NB4 (cell line): ENCODE data around the gene CIT.

Source experiments
- DNase-seq: peaks from one replicate; pipeline ENCODE4 v3.0.0; 2010; ENCODE audit warnings: low read depth
- H3K4me3 ChIP-seq: one replicate; pipeline ENCODE4 v1.5.1; 2011; ENCODE audit warnings: mild to moderate bottlenecking, low read depth, low read length, moderate library complexity
- CTCF ChIP-seq: IDR thresholded peaks from one replicate; pipeline ENCODE4 v1.5.1; 2012; ENCODE audit warnings: low read depth, low read length
- MAX ChIP-seq: IDR thresholded peaks from 2 replicates; pipeline ENCODE4 v1.6.1; 2011; ENCODE audit warnings: low read depth, low read length
- MYC ChIP-seq: IDR thresholded peaks from 2 replicates; pipeline ENCODE4 v1.6.1; 2011; ENCODE audit warnings: low read depth, low read length
- POLR2A ChIP-seq: IDR thresholded peaks from 2 replicates; pipeline ENCODE4 v1.6.1; 2011; ENCODE audit warnings: mild to moderate bottlenecking; ENCODE audit not compliant: insufficient read length; ENCODE audit errors: extremely low read depth

The CIT gene

DNA sequence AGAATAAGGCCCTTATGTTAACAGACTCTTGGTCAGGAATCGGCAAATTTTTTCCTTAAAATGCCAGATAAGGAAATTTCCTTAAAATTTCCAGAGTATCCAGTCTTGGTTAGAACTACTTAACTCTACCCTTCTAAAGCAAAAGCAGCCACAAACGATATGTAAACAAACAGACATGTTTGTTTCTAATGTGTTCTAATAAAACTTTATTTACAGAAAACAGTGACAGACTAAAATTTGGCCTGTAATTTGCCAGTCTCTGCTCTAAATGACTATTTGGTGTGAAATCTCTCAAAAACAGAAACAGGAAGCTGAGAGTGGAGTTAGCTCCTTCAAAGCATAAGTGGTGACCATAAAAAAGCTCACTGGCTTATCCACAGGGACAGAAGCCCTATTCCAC is 131.0 kb downstream of the CIT start:
- TF ChIP-seq POLR2A (no peak), MAX (no peak), CTCF (no peak), MYC (no peak)

GRCh38 chr12:119744900-119745606 is 132.1 kb downstream of the CIT start:
- H3K4me3 ChIP-seq: no peak overlapping the region
- TF ChIP-seq CTCF: no peak
- no peak for TF ChIP-seq POLR2A
- TF ChIP-seq MYC: no peak
- no peak for TF ChIP-seq MAX
- DNase-seq: no peak

More for the DNA sequence above, 131.0 kb downstream of the CIT start:
- no peak for DNase-seq
- no peak overlapping the region for H3K4me3 ChIP-seq

DNA sequence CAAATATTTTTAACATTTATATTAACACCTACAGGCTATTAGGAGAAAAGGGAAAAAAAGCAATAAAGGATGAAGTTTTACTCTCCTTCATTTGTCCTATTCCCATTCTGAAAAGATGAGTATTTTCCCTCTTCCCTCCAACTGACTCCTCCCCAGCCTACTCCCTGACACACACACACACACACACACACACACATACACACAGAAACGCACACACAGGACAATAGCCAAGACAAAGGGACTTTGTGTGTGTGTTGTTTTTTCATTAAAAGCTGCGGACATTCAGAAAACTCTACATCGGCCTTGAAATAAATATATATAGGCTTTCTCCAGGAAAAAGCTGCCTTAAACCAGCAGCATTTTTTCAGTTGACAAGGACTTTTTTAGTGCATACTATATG is 134.4 kb downstream of the CIT start:
- H3K4me3 ChIP-seq: no peak overlapping the region
- DNase-seq: no peak

GRCh38 chr12:119740830-119741229 is 136.3 kb downstream of the CIT start:
- no peak overlapping the region for H3K4me3 ChIP-seq
- no peak for TF ChIP-seq CTCF
- no peak for TF ChIP-seq MAX
- TF ChIP-seq POLR2A: no peak
- no peak for TF ChIP-seq MYC
- DNase-seq: no peak

More for the DNA sequence above, 134.4 kb downstream of the CIT start:
- TF ChIP-seq POLR2A: no peak
- no peak for TF ChIP-seq MAX
- TF ChIP-seq CTCF: no peak
- no peak for TF ChIP-seq MYC

GRCh38 chr12:119735079-119735478 is 142.0 kb downstream of the CIT start:
- H3K4me3 ChIP-seq: no peak overlapping the region
- DNase-seq: no peak
- no peak for TF ChIP-seq POLR2A

DNA sequence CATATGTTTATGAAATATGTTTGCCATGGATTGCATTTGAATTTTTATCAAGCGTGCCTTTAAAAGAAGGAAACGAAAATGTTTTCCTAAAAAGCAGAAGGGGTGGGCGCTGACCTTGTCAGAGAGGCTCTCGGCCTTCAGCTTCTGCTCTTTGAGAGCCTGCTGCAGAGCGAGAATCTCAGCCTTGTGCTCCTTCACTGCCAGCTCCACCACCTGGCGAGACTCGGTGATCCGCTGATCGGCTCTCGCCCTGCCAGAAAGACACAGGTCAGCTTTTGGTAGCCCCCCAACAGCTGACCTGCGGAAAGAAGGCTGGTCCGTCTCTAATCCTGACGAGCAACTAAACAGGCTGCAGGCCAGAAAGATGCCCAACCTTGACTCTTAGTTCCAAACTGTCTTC is 146.7 kb downstream of the CIT start:
- TF ChIP-seq CTCF: no peak
- no peak for TF ChIP-seq MAX
- no peak for TF ChIP-seq MYC
- TF ChIP-seq POLR2A: no peak
- no peak for DNase-seq

More for the DNA sequence above, 146.7 kb downstream of the CIT start:
- no peak overlapping the region for H3K4me3 ChIP-seq
